GM12801 (cell line): ENCODE measurements around the gene CFLAR.

Experiments
- TF ChIP-seq, protein P1 (sequence below): IDR thresholded peaks from one replicate; pipeline ENCODE4 v1.5.1; 2011; ENCODE audit warnings: control low read depth; ENCODE audit not compliant: insufficient read length; ENCODE audit errors: extremely low read depth

Gene CFLAR

DNA sequence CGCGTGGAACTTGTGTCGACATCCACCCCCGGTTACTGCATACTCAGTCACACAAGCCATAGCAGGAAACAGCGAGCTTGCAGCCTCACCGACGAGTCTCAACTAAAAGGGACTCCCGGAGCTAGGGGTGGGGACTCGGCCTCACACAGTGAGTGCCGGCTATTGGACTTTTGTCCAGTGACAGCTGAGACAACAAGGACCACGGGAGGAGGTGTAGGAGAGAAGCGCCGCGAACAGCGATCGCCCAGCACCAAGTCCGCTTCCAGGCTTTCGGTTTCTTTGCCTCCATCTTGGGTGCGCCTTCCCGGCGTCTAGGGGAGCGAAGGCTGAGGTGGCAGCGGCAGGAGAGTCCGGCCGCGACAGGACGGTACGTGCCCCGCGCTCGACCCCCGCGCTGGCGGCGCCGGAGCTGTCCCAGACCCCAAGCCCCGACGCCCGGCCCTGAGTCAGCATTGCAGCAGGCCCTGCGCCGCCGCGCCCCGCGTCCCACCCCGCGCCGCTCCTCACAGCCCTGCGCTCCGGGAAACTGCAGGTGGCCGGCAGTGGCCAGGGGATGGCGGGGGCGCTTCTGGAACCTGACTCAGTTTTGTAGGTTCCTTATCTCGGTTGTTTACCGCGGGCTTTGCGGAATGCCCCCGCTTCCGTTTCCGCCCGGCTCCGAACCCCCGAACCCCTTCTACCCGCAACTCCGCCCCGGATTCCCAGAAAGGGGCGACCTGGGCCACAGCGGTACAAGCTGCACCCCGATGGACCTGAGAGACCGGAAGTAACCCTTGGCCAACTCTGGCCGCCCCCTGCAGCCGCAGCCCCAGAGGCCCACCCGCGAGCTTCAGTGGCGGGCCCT lies at the start of gene CFLAR:
Gene CFLAR, plus strand, starts transcription at position 50 of the 844 bp plus-strand sequence. CDS start 13,702 bp downstream, outside the sequence.
- TF ChIP-seq, protein P1, sequence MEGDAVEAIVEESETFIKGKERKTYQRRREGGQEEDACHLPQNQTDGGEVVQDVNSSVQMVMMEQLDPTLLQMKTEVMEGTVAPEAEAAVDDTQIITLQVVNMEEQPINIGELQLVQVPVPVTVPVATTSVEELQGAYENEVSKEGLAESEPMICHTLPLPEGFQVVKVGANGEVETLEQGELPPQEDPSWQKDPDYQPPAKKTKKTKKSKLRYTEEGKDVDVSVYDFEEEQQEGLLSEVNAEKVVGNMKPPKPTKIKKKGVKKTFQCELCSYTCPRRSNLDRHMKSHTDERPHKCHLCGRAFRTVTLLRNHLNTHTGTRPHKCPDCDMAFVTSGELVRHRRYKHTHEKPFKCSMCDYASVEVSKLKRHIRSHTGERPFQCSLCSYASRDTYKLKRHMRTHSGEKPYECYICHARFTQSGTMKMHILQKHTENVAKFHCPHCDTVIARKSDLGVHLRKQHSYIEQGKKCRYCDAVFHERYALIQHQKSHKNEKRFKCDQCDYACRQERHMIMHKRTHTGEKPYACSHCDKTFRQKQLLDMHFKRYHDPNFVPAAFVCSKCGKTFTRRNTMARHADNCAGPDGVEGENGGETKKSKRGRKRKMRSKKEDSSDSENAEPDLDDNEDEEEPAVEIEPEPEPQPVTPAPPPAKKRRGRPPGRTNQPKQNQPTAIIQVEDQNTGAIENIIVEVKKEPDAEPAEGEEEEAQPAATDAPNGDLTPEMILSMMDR = no peak

DNA sequence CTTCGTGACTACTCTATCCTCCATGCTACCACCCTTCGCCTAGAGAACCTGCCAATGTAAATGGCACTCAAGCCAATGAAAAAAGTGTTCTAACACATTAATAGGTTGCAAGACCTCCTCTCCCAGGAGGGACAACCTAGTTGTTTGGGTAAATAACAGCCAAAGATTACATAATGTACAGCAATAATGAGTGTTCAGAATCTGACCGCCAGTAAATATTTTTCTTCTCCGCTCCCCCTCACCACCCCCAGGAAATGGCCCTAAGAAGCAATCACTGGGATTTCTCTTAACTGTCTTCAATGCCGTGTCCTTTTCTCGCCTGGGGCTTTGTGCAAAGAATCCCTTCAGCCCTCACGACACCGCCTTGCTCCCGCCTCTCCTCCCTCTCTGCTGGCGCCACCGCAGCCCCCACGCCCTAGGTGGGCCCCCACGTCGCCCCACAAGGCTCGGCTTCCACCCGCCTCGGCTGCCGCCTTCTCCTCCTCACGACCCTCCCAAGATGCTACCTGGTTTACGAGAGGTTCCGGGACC lies 45.0 kb upstream of the CFLAR start:
- TF ChIP-seq, protein P1 = no peak

- TF ChIP-seq, protein P1 = no peak
These were observed 44.3 kb upstream of the CFLAR start, which contains the start of the genes HYCC2 and NDUFB3 for GRCh38 chr2:201071479-201072200. TSS of gene HYCC2 (minus strand) at chr2:201071671. CDS start at chr2:201024009, 47,662 bp downstream. TSS of gene NDUFB3 (plus strand) at chr2:201072001. CDS start at chr2:201078883, 6,882 bp downstream.

DNA sequence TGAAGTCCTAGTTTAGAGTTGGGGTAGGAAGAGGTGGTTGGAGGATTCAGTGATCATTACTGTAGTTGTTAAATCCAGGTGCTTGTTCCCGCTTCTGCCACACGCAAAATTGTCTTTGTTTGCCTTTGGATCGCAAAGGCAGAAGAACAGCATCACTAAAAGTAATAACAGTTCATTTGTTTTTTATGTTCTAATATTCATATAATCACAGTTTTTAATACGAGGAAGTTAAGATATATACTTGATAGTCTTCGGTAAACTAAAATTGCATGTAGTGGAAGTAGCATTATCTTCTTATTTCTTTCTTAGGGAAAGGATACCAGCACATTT lies 43.8 kb upstream of the CFLAR start:
- TF ChIP-seq, protein P1 = no peak

- TF ChIP-seq, protein P1 = no peak
These were observed 42.9 kb upstream of the CFLAR start for GRCh38 chr2:201073071-201073470.

- TF ChIP-seq, protein P1 = no peak
These were observed 41.0 kb upstream of the CFLAR start for GRCh38 chr2:201074996-201075395.

DNA sequence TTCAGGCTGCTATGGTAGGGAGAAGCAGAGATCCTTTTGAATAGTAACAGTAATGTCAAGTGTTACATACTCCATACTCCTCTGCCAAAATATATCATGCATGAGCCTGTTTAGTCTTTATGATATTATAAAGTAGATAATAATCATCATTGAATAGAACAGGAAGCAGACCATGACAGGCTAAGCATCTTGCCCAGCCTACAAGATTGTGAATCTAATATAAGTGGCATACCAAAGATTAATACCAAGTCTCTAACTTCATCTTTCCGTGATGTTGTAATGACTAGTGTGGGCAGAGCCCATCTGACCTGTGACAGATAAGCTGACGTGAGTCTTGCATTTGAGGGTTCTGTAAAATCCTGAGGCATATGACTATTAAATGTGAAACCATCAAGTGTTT lies 31.1 kb upstream of the CFLAR start:
- TF ChIP-seq, protein P1 = no peak
